ENCODE results near the gene IRF8.

DNA sequence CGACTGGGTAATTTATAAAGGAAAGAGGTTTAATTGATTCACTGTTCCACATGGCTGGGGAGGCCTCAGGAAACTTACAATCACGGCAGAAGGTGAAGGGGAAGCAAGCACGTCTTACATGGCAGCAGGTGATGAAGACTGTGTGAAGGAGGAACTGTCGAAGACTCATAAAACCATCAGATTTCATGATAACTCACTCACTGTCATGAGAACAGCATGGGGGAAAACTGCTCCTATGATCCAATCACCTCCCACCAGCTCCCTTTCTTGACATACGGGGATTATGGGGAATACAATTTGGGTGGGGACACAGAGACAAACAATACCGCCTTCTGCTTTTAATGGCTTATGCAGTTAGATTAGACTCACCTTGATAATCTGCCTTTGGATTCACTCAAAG is 19.4 kb upstream of the IRF8 start:
- TF ChIP-seq, protein P1, sequence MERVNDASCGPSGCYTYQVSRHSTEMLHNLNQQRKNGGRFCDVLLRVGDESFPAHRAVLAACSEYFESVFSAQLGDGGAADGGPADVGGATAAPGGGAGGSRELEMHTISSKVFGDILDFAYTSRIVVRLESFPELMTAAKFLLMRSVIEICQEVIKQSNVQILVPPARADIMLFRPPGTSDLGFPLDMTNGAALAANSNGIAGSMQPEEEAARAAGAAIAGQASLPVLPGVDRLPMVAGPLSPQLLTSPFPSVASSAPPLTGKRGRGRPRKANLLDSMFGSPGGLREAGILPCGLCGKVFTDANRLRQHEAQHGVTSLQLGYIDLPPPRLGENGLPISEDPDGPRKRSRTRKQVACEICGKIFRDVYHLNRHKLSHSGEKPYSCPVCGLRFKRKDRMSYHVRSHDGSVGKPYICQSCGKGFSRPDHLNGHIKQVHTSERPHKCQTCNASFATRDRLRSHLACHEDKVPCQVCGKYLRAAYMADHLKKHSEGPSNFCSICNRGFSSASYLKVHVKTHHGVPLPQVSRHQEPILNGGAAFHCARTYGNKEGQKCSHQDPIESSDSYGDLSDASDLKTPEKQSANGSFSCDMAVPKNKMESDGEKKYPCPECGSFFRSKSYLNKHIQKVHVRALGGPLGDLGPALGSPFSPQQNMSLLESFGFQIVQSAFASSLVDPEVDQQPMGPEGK (CRISPR knock-in tag; IDR thresholded peaks at IDR 0.05; ENCODE audit: borderline replicate concordance): no peak
- TF ChIP-seq PPARA (CRISPR knock-in tag; IDR thresholded peaks at IDR 0.05; ENCODE audit: borderline replicate concordance) (no peak), ZNF70 (CRISPR knock-in tag; IDR thresholded peaks at IDR 0.05) (no peak), ZNF8 (CRISPR knock-in tag; IDR thresholded peaks at IDR 0.05) (no peak), CSDC2 (CRISPR knock-in tag; IDR thresholded peaks at IDR 0.05) (no peak), RARB (CRISPR knock-in tag; IDR thresholded peaks at IDR 0.05) (no peak)
